Ovary (tissue), 9 donors: ENCODE measurements around the gene CEP85L. TPM values are rescaled to one million over a fixed set of nuclear protein-coding genes. Genes with fewer than 3 reads are reported as not detected.

ENCODE experiments used
- DNase-seq, 5 donors: peaks; one replicate each; pipeline ENCODE4 v3.0.0-alpha.2; 2019 to 2020
- H3K27ac ChIP-seq, 2 donors: fragments of 200-600 bp; one replicate each; pipeline versions ENCODE4 v1.5.1 to v1.8.0; 2019 to 2022
- H3K27me3 ChIP-seq: fragments of 200-600 bp; one replicate; pipeline ENCODE4 v1.8.0; 2022
- H3K36me3 ChIP-seq: fragments of 200-600 bp; sonication (generic); one replicate; pipeline ENCODE4 v1.5.1; 2019
- H3K4me1 ChIP-seq: one replicate; pipeline ENCODE4 v1.8.1; 2013; ENCODE audit warnings: mild to moderate bottlenecking, moderate library complexity; ENCODE audit not compliant: insufficient read depth
- H3K4me3 ChIP-seq: fragments of 200-600 bp; sonication (generic); one replicate; pipeline ENCODE4 v1.5.1; 2017
- H3K9me3 ChIP-seq, 2 donors: fragments of 200-600 bp in 1 of 2; sonication (generic) in 1 of 2; one replicate each; pipeline versions ENCODE4 v1.5.1 to v1.8.1; 2013 to 2019; ENCODE audit warnings: mild to moderate bottlenecking in 1 of 2, moderate library complexity in 1 of 2
- CTCF ChIP-seq, 3 donors: fragments of 450-650 bp in 2 of 3; fragments of 200-600 bp in 1 of 3; IDR thresholded peaks; one replicate each; pipeline versions ENCODE4 v1.5.1 to v1.8.0; 2016 to 2022; ENCODE audit warnings: antibody characterized with exemption in 3 of 3, mild to moderate bottlenecking in 1 of 3
- EP300 ChIP-seq: sonication (generic); formaldehyde crosslinking; IDR thresholded peaks from one replicate; pipeline ENCODE4 v1.6.1; 2017; ENCODE audit warnings: antibody characterized with exemption
- POLR2A ChIP-seq: fragments of 450-650 bp; IDR thresholded peaks from one replicate; pipeline ENCODE4 v1.6.1; 2017; ENCODE audit warnings: antibody characterized with exemption, mild to moderate bottlenecking, moderate library complexity
- WGBS, 3 donors: extraction: QIAGEN DNeasy Blood & Tissue Kit in 1 of 3; methylation state at CpG; one replicate each; pipeline versions ENCODE4 v1.1.5 to v1.1.7; 2013 to 2017; 5-methylcytosine and 5-hydroxymethylcytosine counted together
- intact Hi-C, 4 donors: fragments of 100-400 bp; cut with DNase I; formaldehyde crosslinking; loops; one replicate each; pipeline versions ENCODE4 v1.11.0 to v1.15.1; 2022 to 2023
- polyA plus RNA-seq, 2 donors: library from polyadenylated mRNA; stranded (reverse); fragments of 200-250 nt in 1 of 2; fragments of 350-450 nt in 1 of 2; fragmentation: Illumina TruSeq in 1 of 2; extraction: RNeasy Lipid Tissue Mini Kit (QIAGEN cat#74804) in 1 of 2; gene quantifications; one replicate each; pipeline ENCODE4 v1.2.3, GENCODE V29; 2013 to 2014
- total RNA-seq, 7 donors: library from RNA; depleted of rRNA in 2 of 7; stranded (reverse); fragments of >200 nt in 2 of 7; fragmentation: NEBNext Ultra II Directional in 3 of 7; extraction: Animal tissue kit (Norgen Biotek cat#: 25700) in 3 of 7; gene quantifications; one replicate each; pipeline versions ENCODE4 v1.1.0 to v1.2.4, GENCODE V29; 2016 to 2023
- donor health status: DM: no; HTN: no; CAD: no; lungs with moderate emphysema.
- donor health status: DM: no; HTN: no; CAD: no.
- donor health status: Bipolar disorder and iron deficiency.
- donor health status: DM: yes; HTN: yes; CAD: no.
- donor health status: DM: no; HTN: no; CAD: no.
- donor health status: DM: yes; HTN: yes; CAD: no.

Gene CEP85L
- total and polyA plus RNA-seq, 9 donors, result 4.0 to 33.4 (median 24.3) TPM

GRCh38 chr6:118635909-118636735 is 15.3 kb downstream of the CEP85L start:
- WGBS, 3 donors, result 93 to 97% (median 95%) methylated on average over 3 of the region's 3 CpGs
- TF ChIP-seq EP300, result no peak
- no peak for TF ChIP-seq POLR2A
- no peak for TF ChIP-seq CTCF (IDR thresholded peaks at IDR 0.05)
- intact Hi-C loops, result no loop called here
- no peak for DNase-seq
- Histone ChIP-seq H3K27ac (no peak overlapping the region), H3K27me3 (no peaks in the 10 kb centered on the region), H3K36me3 (no peaks in the 10 kb centered on the region), H3K9me3 (no peaks in the 10 kb centered on the region), H3K4me3 (no peak overlapping the region), H3K4me1 (peaks cover 3% of the 10 kb centered on the region)

GRCh38 chr6:118632359-118632758 is 19.0 kb downstream of the CEP85L start:
- 93 to 96% (median 93%) methylated on average over 2 of the region's 2 CpGs for WGBS, 3 donors
- no peaks in the 10 kb centered on the region for H3K27me3 ChIP-seq
- no peak overlapping the region for H3K27ac ChIP-seq
- TF ChIP-seq POLR2A, result no peak
- no peak for TF ChIP-seq CTCF (IDR thresholded peaks at IDR 0.05)
- no peak for TF ChIP-seq EP300
- H3K36me3 ChIP-seq, result no peaks in the 10 kb centered on the region
- no peaks in the 10 kb centered on the region for H3K4me1 ChIP-seq
- DNase-seq, result no peak
- intact Hi-C loops, result no loop called here
- no peaks in the 10 kb centered on the region for H3K9me3 ChIP-seq
- H3K4me3 ChIP-seq, result no peak overlapping the region

DNA sequence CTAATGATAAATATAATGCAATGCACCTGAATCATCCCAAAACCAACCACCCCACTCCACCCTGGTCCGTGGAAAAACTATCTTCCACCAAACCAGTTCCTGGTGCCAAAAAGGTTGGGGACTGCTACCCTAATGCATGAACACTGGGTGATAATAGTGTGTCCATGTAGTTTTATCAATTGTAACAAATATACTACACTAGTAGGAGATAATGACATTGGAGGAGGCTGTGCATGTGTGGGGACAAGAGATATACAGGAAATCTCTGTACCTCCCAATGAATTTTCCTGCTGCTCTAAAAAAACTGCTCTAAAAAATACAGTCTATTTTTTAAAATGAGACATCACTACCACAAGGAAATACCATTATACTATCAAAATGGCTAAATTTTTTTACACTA is 20.5 kb downstream of the CEP85L start:
- Histone ChIP-seq H3K9me3 (no peaks in the 10 kb centered on the region), H3K27me3 (no peaks in the 10 kb centered on the region)
- intact Hi-C loops, result no loop called here

DNA sequence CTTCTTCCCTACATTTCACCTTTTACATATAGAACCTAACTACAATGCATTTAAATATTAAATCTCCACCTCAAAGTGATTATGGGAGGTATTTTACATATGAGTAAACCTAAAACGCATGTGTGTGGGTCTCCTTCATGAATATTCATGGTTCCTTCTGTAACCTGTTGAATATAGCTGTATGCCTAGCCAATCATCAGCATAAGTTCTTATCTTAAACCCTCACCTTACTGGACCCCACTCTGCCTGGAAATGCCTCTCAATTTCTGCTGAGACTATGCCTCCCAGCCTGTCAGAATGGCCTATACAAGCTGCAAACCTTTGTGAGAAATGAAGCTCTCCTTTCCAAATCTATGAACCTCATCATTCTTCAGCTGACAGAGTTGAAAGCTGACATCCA is 21.3 kb downstream of the CEP85L start:
- intact Hi-C loops, result no loop called here
- TF ChIP-seq EP300, result no peak
- no peaks in the 10 kb centered on the region for H3K4me1 ChIP-seq
- H3K4me3 ChIP-seq, result no peak overlapping the region
- 85 to 97% (median 96%) methylated on average over 1 of the region's 1 CpG for WGBS, 3 donors
- no peaks in the 10 kb centered on the region for H3K9me3 ChIP-seq
- DNase-seq, result no peak
- no peaks in the 10 kb centered on the region for H3K36me3 ChIP-seq
- no peaks in the 10 kb centered on the region for H3K27me3 ChIP-seq
- H3K27ac ChIP-seq, result no peak overlapping the region

More for the DNA sequence above, 20.5 kb downstream of the CEP85L start:
- H3K4me3 ChIP-seq, result no peak overlapping the region
- TF ChIP-seq POLR2A (no peak), CTCF (IDR thresholded peaks at IDR 0.05) (no peak), EP300 (no peak)
- WGBS, 3 donors, result 95 to 100% (median 100%) methylated on average over 1 of the region's 1 CpG
- no peaks in the 10 kb centered on the region for H3K4me1 ChIP-seq
- no peak for DNase-seq
- H3K36me3 ChIP-seq, result no peaks in the 10 kb centered on the region
- no peak overlapping the region for H3K27ac ChIP-seq

GRCh38 chr6:118627724-118628123 is 23.7 kb downstream of the CEP85L start:
- no peak for DNase-seq
- Histone ChIP-seq H3K36me3 (no peaks in the 10 kb centered on the region), H3K27me3 (no peaks in the 10 kb centered on the region), H3K27ac (no peak overlapping the region), H3K4me1 (no peaks in the 10 kb centered on the region), H3K4me3 (no peak overlapping the region), H3K9me3 (no peaks in the 10 kb centered on the region)
- 92 to 98% (median 97%) methylated on average over 3 of the region's 3 CpGs for WGBS, 3 donors
- intact Hi-C loops, result no loop called here
- TF ChIP-seq EP300 (no peak), POLR2A (no peak), CTCF (IDR thresholded peaks at IDR 0.05) (no peak)
